Neural crest cell (in vitro differentiated cells): ENCODE measurements around the gene SLC43A3. TPM values are rescaled to one million over a fixed set of nuclear protein-coding genes. Genes with fewer than 3 reads are reported as not detected.

ENCODE experiments used
- DNase-seq: peaks from one replicate; pipeline ENCODE4 v3.0.0; 2021; ENCODE audit warnings: low read depth, mixed read lengths, low spot score
- H3K27ac Mint-ChIP-seq: one replicate; pipeline ENCODE4 v1.8.0; 2021; ENCODE audit warnings: mild to moderate bottlenecking, mixed read lengths; ENCODE audit not compliant: unreplicated experiment
- H3K27me3 Mint-ChIP-seq: 2 replicates; pipeline ENCODE4 v1.8.0; 2021; ENCODE audit warnings: low read depth, mild to moderate bottlenecking, mixed read lengths
- H3K36me3 Mint-ChIP-seq: 2 replicates; pipeline ENCODE4 v1.8.0; 2021; ENCODE audit warnings: low read depth, mild to moderate bottlenecking, mixed read lengths
- H3K4me1 Mint-ChIP-seq: 2 replicates; pipeline ENCODE4 v1.8.0; 2021; ENCODE audit warnings: mixed read lengths
- H3K4me3 Mint-ChIP-seq: one replicate; pipeline ENCODE4 v1.8.0; 2021; ENCODE audit warnings: mild to moderate bottlenecking, mixed read lengths
- H3K9me3 Mint-ChIP-seq: 2 replicates; pipeline ENCODE4 v1.8.0; 2021; ENCODE audit warnings: mixed read lengths
- CTCF ChIP-seq: fragments of 200-600 bp; sonication (generic); conservative IDR thresholded peaks from 2 replicates; pipeline ENCODE4 v1.5.0; 2021; ENCODE audit warnings: antibody characterized with exemption, mild to moderate bottlenecking
- total RNA-seq: library from RNA; stranded (reverse); gene quantifications from 2 replicates; pipeline ENCODE4 v1.2.1, GENCODE V29; 2021

SLC43A3 gene
- total RNA-seq, 1 donor from 2014 or later, result 52.9 TPM

GRCh38 chr11:57360991-57361390 lies 65.9 kb downstream of the SLC43A3 start:
- Mint-ChIP-seq H3K27me3 (peaks cover 4% of the 10 kb centered on the region), H3K4me3 (no peak overlapping the region), H3K4me1 (no peaks in the 10 kb centered on the region), H3K9me3 (no peaks in the 10 kb centered on the region), H3K36me3 (no peaks in the 10 kb centered on the region), H3K27ac (no peak overlapping the region)
- DNase-seq, result no peak
- no peak for TF ChIP-seq CTCF

- Mint-ChIP-seq H3K9me3 (no peaks in the 10 kb centered on the region), H3K36me3 (no peaks in the 10 kb centered on the region), H3K27ac (no peak overlapping the region), H3K4me3 (no peak overlapping the region), H3K4me1 (no peaks in the 10 kb centered on the region), H3K27me3 (peaks cover 4% of the 10 kb centered on the region)
- TF ChIP-seq CTCF, result no peak
- DNase-seq, result no peak
Measured at GRCh38 chr11:57359896-57360690, 66.8 kb downstream of the SLC43A3 start.

- H3K27me3 Mint-ChIP-seq, result peaks cover 4% of the 10 kb centered on the region
- DNase-seq, result no peak
- no peaks in the 10 kb centered on the region for H3K36me3 Mint-ChIP-seq
- no peak for TF ChIP-seq CTCF
- no peaks in the 10 kb centered on the region for H3K9me3 Mint-ChIP-seq
- no peak overlapping the region for H3K4me3 Mint-ChIP-seq
- H3K27ac Mint-ChIP-seq, result no peak overlapping the region
- peaks cover 3% of the 10 kb centered on the region for H3K4me1 Mint-ChIP-seq
Measured at GRCh38 chr11:57359396-57359795, 67.5 kb downstream of the SLC43A3 start.

- Mint-ChIP-seq H3K36me3 (no peaks in the 10 kb centered on the region), H3K27ac (no peak overlapping the region), H3K4me1 (peaks cover 7% of the 10 kb centered on the region), H3K9me3 (no peaks in the 10 kb centered on the region), H3K27me3 (peaks cover 4% of the 10 kb centered on the region), H3K4me3 (no peak overlapping the region)
- no peak for DNase-seq
- TF ChIP-seq CTCF, result no peak
Measured at GRCh38 chr11:57358991-57359390, 67.9 kb downstream of the SLC43A3 start.

GRCh38 chr11:57358543-57358961 lies 68.4 kb downstream of the SLC43A3 start:
- peaks cover 12% of the 10 kb centered on the region for H3K4me1 Mint-ChIP-seq
- no peaks in the 10 kb centered on the region for H3K36me3 Mint-ChIP-seq
- no peak for DNase-seq
- peaks cover 4% of the 10 kb centered on the region for H3K27me3 Mint-ChIP-seq
- H3K4me3 Mint-ChIP-seq, result no peak overlapping the region
- no peak for TF ChIP-seq CTCF
- H3K27ac Mint-ChIP-seq, result no peak overlapping the region
- H3K9me3 Mint-ChIP-seq, result no peaks in the 10 kb centered on the region
